Tibial artery (tissue), 4 donors: ENCODE data around the gene NAA40.

ENCODE experiments used
- DNase-seq, 2 donors: peaks; one replicate each; pipeline ENCODE4 v3.0.0-alpha.2; 2019
- H3K27ac ChIP-seq, 2 donors: fragments of 200-600 bp; sonication (generic) in 1 of 2; 1 replicate in 1 of 2; 2 replicates in 1 of 2; pipeline ENCODE4 v1.5.1; 2018 to 2019; ENCODE audit warnings: mild to moderate bottlenecking in 1 of 2
- H3K27me3 ChIP-seq, 2 donors: fragments of 200-600 bp; sonication (generic) in 1 of 2; one replicate each; pipeline versions ENCODE4 v1.5.1 to v1.6.0; 2016 to 2019
- H3K36me3 ChIP-seq, 3 donors: fragments of 200-600 bp; sonication (generic) in 2 of 3; one replicate each; pipeline ENCODE4 v1.5.1; 2016 to 2019; ENCODE audit warnings: mild to moderate bottlenecking in 2 of 3
- H3K4me1 ChIP-seq, 4 donors: fragments of 200-600 bp; sonication (generic) in 2 of 4; 1 replicate in 3 of 4; 2 replicates in 1 of 4; pipeline ENCODE4 v1.5.1; 2016 to 2019
- H3K4me3 ChIP-seq, 2 donors: fragments of 200-600 bp; sonication (generic) in 1 of 2; 1 replicate in 1 of 2; 2 replicates in 1 of 2; pipeline ENCODE4 v1.5.1; 2018 to 2019; ENCODE audit warnings: mild to moderate bottlenecking in 2 of 2
- H3K9me3 ChIP-seq, 3 donors: fragments of 200-600 bp; sonication (generic) in 1 of 3; one replicate each; pipeline ENCODE4 v1.5.1; 2016 to 2019
- intact Hi-C: fragments of 100-400 bp; cut with DNase I; formaldehyde crosslinking; loops from one replicate; pipeline ENCODE4 v1.15.0; 2023; ENCODE audit warnings: low total_unique reads
- TF ChIP-seq, protein P1 (sequence below), 2 experiments: fragments of 200-600 bp in 1 of 2; fragments of 450-650 bp in 1 of 2; IDR thresholded peaks; one replicate each; pipeline ENCODE4 v1.5.1; 2017 to 2019; ENCODE audit warnings: antibody characterized with exemption in 2 of 2, mild to moderate bottlenecking in 1 of 2, moderate library complexity in 1 of 2

The NAA40 gene

DNA sequence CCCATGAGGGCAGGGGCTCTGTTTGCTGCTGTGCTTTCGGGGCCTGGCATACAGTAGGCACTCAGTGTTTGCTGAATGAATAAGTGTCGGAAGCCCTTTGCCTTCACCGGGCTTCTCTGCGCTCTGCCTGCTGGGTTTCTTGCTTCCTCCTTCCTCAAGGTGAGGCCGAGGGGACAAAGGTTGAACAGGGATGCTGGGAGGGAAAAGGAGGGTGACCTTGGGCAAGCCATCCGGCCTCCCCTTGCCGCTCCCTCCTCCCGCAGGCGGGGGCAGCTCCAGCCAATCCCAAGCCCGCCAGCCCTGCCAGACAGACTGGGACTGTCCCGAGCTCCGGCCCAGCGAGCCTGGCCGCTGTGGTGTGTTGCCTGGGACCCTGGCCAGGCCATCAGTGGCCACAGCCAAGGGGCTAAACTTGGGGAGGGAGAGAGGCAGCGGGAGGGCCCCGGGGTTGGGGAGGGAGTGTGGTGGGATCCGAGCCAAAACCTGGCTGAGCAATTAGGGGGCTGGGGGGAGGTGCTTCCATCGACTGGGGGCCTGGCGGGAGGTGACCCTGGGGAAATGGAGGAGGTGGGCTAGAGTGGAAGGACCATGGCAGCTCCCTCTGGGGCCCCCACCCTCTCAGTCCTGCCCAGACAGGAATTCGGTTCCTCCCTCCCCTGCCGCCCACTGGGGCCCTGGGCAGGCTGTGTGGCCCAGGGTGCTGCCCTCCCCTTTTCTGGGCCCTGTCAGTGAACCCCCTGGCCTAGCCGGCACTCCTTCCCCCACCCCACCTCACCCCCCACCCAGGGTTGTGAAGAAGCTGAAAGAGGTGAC, 18.5 kb upstream of the NAA40 start:
- Histone ChIP-seq H3K27me3 (no peaks in the 10 kb centered on the region), H3K27ac (peak overlapping the region; percentile 87 to 95), H3K36me3 (no peaks in the 10 kb centered on the region), H3K9me3 (no peaks in the 10 kb centered on the region), H3K4me3 (peak overlapping the region; percentile 40 to 50), H3K4me1 (peaks cover 0 to 54% (median 52%) of the 10 kb centered on the region in 4 donors)
- intact Hi-C loops: no loop called here
- DNase-seq: peak; percentile 61 to 94
- TF ChIP-seq, protein P1, sequence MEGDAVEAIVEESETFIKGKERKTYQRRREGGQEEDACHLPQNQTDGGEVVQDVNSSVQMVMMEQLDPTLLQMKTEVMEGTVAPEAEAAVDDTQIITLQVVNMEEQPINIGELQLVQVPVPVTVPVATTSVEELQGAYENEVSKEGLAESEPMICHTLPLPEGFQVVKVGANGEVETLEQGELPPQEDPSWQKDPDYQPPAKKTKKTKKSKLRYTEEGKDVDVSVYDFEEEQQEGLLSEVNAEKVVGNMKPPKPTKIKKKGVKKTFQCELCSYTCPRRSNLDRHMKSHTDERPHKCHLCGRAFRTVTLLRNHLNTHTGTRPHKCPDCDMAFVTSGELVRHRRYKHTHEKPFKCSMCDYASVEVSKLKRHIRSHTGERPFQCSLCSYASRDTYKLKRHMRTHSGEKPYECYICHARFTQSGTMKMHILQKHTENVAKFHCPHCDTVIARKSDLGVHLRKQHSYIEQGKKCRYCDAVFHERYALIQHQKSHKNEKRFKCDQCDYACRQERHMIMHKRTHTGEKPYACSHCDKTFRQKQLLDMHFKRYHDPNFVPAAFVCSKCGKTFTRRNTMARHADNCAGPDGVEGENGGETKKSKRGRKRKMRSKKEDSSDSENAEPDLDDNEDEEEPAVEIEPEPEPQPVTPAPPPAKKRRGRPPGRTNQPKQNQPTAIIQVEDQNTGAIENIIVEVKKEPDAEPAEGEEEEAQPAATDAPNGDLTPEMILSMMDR (IDR thresholded peaks at IDR 0.05): no peak

DNA sequence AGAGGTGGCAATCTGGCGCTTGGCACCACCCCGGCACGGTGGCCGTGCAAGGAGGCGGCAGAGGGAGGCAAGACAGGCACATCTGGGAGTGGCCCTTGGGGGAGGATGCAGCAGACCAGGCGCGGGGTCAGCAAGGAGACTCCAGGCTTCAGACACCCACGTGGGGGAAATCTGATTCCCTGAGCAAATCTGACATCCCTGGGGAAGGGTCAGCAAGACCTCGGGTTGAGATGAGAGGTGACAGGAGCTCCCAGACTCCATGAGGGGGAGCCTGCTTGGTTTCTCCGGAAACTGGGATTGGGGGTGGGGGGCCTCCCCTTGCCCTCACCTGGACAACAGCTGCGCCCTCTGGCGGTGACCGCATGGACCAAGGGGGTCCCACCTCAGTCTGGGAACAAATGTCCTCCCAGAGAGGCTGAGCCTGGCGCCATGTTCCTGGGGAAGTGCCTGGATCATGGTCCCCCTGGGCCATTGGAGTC, 17.8 kb upstream of the NAA40 start:
- Histone ChIP-seq H3K27ac (peak overlapping the region; percentile 87 to 95), H3K4me3 (no peak overlapping the region), H3K4me1 (peaks cover 0 to 48% (median 47%) of the 10 kb centered on the region in 4 donors), H3K9me3 (no peaks in the 10 kb centered on the region), H3K27me3 (no peaks in the 10 kb centered on the region), H3K36me3 (no peaks in the 10 kb centered on the region)
- no peak for DNase-seq
- intact Hi-C loops: no loop called here
- TF ChIP-seq, protein P1 (IDR thresholded peaks at IDR 0.05): no peak

DNA sequence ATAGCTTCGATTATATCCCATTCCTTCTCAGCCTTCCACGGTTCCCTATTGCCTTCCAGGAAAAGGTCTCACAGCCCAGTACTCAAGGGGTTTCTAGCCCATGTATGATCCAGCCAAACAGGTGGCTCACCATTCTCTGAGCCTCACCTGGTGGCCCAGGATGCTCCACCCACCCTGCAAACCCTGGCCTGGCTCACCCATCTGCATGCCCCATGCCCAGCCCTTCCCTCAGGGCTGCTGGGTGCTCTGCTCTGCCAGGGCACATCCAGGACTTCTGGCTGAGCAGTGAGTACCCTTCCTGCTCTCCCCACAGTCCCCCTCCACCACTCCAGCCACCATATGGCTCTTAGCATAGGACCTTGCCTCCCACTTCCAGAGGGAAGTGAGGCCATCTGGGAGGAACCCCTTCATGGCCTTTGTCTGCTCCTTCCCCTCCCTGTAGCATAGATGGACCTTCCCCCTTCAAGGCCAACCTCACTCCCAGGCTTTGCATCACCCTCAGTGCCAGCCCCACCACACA, 16.1 kb upstream of the NAA40 start:
- intact Hi-C loops: no loop called here
- no peaks in the 10 kb centered on the region for H3K27me3 ChIP-seq
- H3K27ac ChIP-seq: no peak overlapping the region
- H3K4me1 ChIP-seq: peaks cover 0 to 33% (median 32%) of the 10 kb centered on the region in 4 donors
- no peaks in the 10 kb centered on the region for H3K36me3 ChIP-seq
- TF ChIP-seq, protein P1 (IDR thresholded peaks at IDR 0.05): no peak
- no peaks in the 10 kb centered on the region for H3K9me3 ChIP-seq
- no peak overlapping the region for H3K4me3 ChIP-seq
- DNase-seq: no peak

DNA sequence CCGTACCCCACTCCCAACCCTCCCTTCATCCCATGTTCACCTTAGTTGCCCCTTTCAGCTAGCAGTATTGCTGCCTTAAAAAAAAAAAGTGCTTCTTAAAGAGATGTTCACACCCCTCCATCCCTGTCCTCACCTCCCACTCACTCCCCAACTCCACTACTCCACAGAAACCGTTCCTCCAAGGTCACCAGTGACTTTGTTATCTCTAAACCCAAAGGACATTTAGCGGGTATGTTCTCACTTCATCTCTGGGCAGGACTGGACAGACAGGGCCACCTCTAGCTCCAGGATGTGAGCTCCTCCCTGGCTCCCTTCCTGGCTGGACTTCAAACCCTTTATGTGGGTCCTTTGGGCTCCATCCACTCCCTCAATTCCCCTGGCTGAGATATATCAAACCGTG, 15.5 kb upstream of the NAA40 start:
- no peak for DNase-seq
- no peak overlapping the region for H3K27ac ChIP-seq
- H3K4me1 ChIP-seq: peaks cover 0 to 27% (median 26%) of the 10 kb centered on the region in 4 donors
- H3K36me3 ChIP-seq: no peaks in the 10 kb centered on the region
- intact Hi-C loops: no loop called here
- no peaks in the 10 kb centered on the region for H3K9me3 ChIP-seq
- H3K27me3 ChIP-seq: no peaks in the 10 kb centered on the region
- TF ChIP-seq, protein P1 (IDR thresholded peaks at IDR 0.05): no peak
- no peak overlapping the region for H3K4me3 ChIP-seq

DNA sequence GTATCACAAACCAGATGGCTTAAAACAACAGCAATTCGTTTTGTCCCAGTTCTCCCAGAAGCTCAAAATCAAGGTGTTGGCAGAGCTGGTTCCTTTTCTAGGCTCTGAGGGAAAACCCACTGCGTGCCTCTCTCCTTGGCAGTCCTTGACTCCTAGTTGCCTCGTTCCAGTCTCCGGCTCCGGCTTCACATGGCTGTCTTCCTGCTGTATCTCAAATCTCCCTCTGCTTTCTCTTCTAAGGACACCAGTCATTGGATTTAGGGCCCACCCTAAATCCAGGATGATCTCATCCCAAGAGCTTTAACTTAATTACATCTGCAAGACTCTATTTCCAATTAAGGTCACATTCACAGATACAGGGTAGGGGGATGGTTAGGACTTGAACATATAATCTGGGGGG, 9.2 kb upstream of the NAA40 start:
- Histone ChIP-seq H3K27ac (no peak overlapping the region), H3K4me3 (no peak overlapping the region), H3K27me3 (no peaks in the 10 kb centered on the region), H3K36me3 (no peaks in the 10 kb centered on the region), H3K9me3 (no peaks in the 10 kb centered on the region), H3K4me1 (peaks cover 0 to 9% (median 1%) of the 10 kb centered on the region in 4 donors)
- intact Hi-C loops: no loop called here
- DNase-seq: no peak
- TF ChIP-seq, protein P1 (IDR thresholded peaks at IDR 0.05): no peak
